Measurements from ENCODE around the gene PPP1R1B. TPM values are rescaled to one million over a fixed set of nuclear protein-coding genes. Genes with fewer than 3 reads are reported as not detected.

Gene PPP1R1B
- total and polyA plus RNA-seq, 2 donors (not counting 1 experiment from before 2014, with no cell fraction given) = not detected

DNA sequence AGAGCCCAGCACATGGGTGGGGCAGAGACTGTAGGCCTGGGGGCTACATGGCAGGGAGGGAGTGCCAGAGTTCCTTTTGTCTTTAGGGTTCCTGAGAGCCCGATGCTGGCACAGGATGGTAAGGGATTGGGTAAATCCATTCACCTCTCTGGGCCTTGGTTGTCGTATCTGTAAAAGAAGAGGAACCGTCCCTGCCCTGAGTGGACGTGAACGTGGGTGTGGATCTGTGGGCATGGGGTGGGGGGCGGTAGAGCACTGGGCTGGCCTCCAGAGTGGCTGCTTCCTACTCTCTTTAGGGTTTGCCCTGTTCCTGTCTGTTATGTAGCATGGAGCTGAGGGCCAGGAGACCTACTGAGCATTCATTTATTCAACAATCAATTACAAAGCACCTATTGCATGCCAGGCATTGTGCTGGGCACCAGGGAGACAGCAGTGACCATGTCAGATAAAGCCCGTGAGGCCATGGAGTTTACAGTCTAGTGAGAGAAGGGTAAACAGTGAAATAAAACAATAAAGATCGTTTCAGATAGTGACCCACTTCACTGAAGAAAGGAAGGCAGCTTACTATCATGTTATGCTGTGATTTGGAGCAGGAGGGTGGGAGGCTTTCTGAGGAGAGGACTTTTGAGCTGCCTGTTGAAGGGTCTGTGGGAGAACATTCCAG, 25.3 kb downstream of the PPP1R1B start:
- Histone ChIP-seq H3K9me3 (ENCODE audit: control extremely low read depth in 1 of 3, control insufficient read depth in 2 of 3, insufficient read depth in 1 of 3, low read length in 2 of 3) (no peaks in the 10 kb centered on the region), H2AFZ (ENCODE audit: insufficient read depth, low read depth, low read length, poor library complexity, severe bottlenecking) (no peak overlapping the region), H3K27me3 (replicated peaks in 1 of 4; ENCODE audit: control extremely low read depth in 1 of 4, control insufficient read depth in 3 of 4, insufficient read depth in 4 of 4, low read length in 3 of 4) (no peaks in the 10 kb centered on the region), H3K79me2 (ENCODE audit: control insufficient read depth, insufficient read depth, low read length) (peaks cover 57% of the 10 kb centered on the region), H3K4me1 (ENCODE audit: control insufficient read depth in 2 of 2, insufficient read depth in 2 of 2, low read length in 2 of 2) (peaks cover 0 to 3% of the 10 kb centered on the region in 2 donors), H3K36me3 (replicated peaks in 1 of 2; ENCODE audit: control extremely low read depth in 1 of 2, control insufficient read depth in 1 of 2, extremely low read depth in 1 of 2, insufficient read depth in 2 of 2, low read length in 1 of 2) (peaks cover 0 to 20% of the 10 kb centered on the region in 2 experiments), H3K27ac (ENCODE audit: low read length in 2 of 2) (no peak overlapping the region), H4K20me1 (ENCODE audit: control insufficient read depth, insufficient read depth, low read length, poor library complexity, severe bottlenecking) (peaks cover 61% of the 10 kb centered on the region), H3K4me2 (replicated peaks; ENCODE audit: low read depth, low read length, poor library complexity, severe bottlenecking) (no peak overlapping the region), H3K4me3 (ENCODE audit: control extremely low read depth in 1 of 5, extremely low read depth in 1 of 5, insufficient read depth in 1 of 5, low read depth in 2 of 5, low read length in 4 of 5) (no peak overlapping the region), H3K9ac (ENCODE audit: low read length) (no peak overlapping the region)
- ChIA-PET POLR2A (no interaction called here), CTCF (interaction anchor here (0.9 to 5.2 kb wide), 9 partner anchors 13 to 220 kb away, joined by 3 to 61 read pairs (median 4); partner anchors contain the start of genes PNMT and TCAP)
- DNase-seq = no peak
- no peak overlapping the region for H3K4me3 Mint-ChIP-seq
- ATAC-seq (ENCODE audit: low read depth) = no peak
- TF ChIP-seq, protein P1, sequence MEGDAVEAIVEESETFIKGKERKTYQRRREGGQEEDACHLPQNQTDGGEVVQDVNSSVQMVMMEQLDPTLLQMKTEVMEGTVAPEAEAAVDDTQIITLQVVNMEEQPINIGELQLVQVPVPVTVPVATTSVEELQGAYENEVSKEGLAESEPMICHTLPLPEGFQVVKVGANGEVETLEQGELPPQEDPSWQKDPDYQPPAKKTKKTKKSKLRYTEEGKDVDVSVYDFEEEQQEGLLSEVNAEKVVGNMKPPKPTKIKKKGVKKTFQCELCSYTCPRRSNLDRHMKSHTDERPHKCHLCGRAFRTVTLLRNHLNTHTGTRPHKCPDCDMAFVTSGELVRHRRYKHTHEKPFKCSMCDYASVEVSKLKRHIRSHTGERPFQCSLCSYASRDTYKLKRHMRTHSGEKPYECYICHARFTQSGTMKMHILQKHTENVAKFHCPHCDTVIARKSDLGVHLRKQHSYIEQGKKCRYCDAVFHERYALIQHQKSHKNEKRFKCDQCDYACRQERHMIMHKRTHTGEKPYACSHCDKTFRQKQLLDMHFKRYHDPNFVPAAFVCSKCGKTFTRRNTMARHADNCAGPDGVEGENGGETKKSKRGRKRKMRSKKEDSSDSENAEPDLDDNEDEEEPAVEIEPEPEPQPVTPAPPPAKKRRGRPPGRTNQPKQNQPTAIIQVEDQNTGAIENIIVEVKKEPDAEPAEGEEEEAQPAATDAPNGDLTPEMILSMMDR (IDR thresholded peaks at IDR 0.05) = no peak
- no peak for TF ChIP-seq EZH2 (IDR thresholded peaks at IDR 0.05; ENCODE audit: borderline replicate concordance, insufficient read depth, low read depth, low read length, poor library complexity, severe bottlenecking)
- H3K4me1 Mint-ChIP-seq = peaks cover 35% of the 10 kb centered on the region
- no peaks in the 10 kb centered on the region for H3K27me3 Mint-ChIP-seq
- intact Hi-C loops (cut with micrococcal nuclease) = no loop called here
- H3K27ac Mint-ChIP-seq = peak overlapping the region; percentile 18
- H3K9me3 Mint-ChIP-seq (ENCODE audit: insufficient read depth) = no peaks in the 10 kb centered on the region
- WGBS (ENCODE audit: insufficient coverage) = 89% methylated on average over 6 of the region's 8 CpGs

DNA sequence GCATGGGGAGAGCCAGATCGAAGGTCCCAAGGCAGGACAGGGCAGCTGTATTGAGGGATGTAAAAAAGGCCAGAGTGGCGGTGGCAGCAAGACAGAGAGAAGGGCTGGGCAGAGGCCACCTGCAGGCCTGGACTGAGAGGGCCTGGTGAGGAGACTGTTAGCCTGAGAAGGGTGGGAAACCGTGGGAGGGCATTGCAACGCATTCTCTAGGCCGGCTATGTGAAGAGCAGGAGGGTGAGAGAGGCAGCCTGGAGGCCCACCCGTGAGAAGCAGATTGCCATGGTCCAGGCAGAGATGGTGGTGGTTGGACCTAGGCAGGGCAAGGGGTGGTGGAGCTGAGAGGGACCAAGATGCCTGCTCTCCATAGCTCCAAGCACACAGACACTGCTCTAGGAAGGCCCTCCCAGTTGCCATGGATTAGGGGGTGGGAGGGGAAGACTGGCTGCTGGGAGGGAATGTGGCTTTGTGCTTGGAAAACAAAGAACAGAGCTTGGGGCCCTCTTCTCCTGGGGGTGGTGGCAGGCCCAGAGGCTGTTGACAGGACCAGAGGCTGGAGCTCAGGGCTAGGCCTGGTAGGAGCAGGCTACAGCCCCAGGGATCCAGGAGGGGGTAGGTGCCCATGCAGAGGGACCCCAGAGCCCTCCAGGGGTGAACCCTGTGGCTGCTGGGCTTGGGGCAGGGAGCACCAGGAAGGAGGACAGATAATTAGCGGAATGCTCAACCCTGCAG, 26.0 kb downstream of the PPP1R1B start:
- Histone ChIP-seq H3K36me3 (replicated peaks in 1 of 2; ENCODE audit: control extremely low read depth in 1 of 2, control insufficient read depth in 1 of 2, extremely low read depth in 1 of 2, insufficient read depth in 2 of 2, low read length in 1 of 2) (peaks cover 0 to 20% of the 10 kb centered on the region in 2 experiments), H3K4me1 (ENCODE audit: control insufficient read depth in 2 of 2, insufficient read depth in 2 of 2, low read length in 2 of 2) (peaks cover 0 to 6% of the 10 kb centered on the region in 2 donors), H3K4me2 (replicated peaks; ENCODE audit: low read depth, low read length, poor library complexity, severe bottlenecking) (no peak overlapping the region), H4K20me1 (ENCODE audit: control insufficient read depth, insufficient read depth, low read length, poor library complexity, severe bottlenecking) (peaks cover 54% of the 10 kb centered on the region), H3K4me3 (ENCODE audit: control extremely low read depth in 1 of 5, extremely low read depth in 1 of 5, insufficient read depth in 1 of 5, low read depth in 2 of 5, low read length in 4 of 5) (no peak overlapping the region), H3K9ac (ENCODE audit: low read length) (no peak overlapping the region), H3K27me3 (replicated peaks in 1 of 4; ENCODE audit: control extremely low read depth in 1 of 4, control insufficient read depth in 3 of 4, insufficient read depth in 4 of 4, low read length in 3 of 4) (no peaks in the 10 kb centered on the region), H3K9me3 (ENCODE audit: control extremely low read depth in 1 of 3, control insufficient read depth in 2 of 3, insufficient read depth in 1 of 3, low read length in 2 of 3) (no peaks in the 10 kb centered on the region), H3K27ac (ENCODE audit: low read length in 2 of 2) (no peak overlapping the region), H3K79me2 (ENCODE audit: control insufficient read depth, insufficient read depth, low read length) (peaks cover 53% of the 10 kb centered on the region), H2AFZ (ENCODE audit: insufficient read depth, low read depth, low read length, poor library complexity, severe bottlenecking) (no peak overlapping the region)
- H3K9me3 Mint-ChIP-seq (ENCODE audit: insufficient read depth) = no peaks in the 10 kb centered on the region
- no peak for TF ChIP-seq EZH2 (IDR thresholded peaks at IDR 0.05; ENCODE audit: borderline replicate concordance, insufficient read depth, low read depth, low read length, poor library complexity, severe bottlenecking)
- TF ChIP-seq, protein P1 (IDR thresholded peaks at IDR 0.05) = no peak
- peak overlapping the region; percentile 18 for H3K27ac Mint-ChIP-seq
- DNase-seq = no peak
- peaks cover 33% of the 10 kb centered on the region for H3K4me1 Mint-ChIP-seq
- no peak overlapping the region for H3K4me3 Mint-ChIP-seq
- WGBS (ENCODE audit: insufficient coverage) = 81% methylated on average over 6 of the region's 7 CpGs
- intact Hi-C loops (cut with micrococcal nuclease) = no loop called here
- ChIA-PET CTCF (interaction anchor here (0.9 to 5.2 kb wide), 8 partner anchors 14 to 220 kb away, joined by 3 to 61 read pairs (median 12); partner anchors contain the start of genes PNMT and TCAP), POLR2A (no interaction called here)
- no peaks in the 10 kb centered on the region for H3K27me3 Mint-ChIP-seq
- ATAC-seq (ENCODE audit: low read depth) = no peak

All from B cell (primary cell).